ENCODE measurements around the gene ALDH8A1.

ALDH8A1 gene

GRCh38 chr6:134959603-134960002, 9.7 kb upstream of the ALDH8A1 start:
- H3K27me3 ChIP-seq (replicated peaks) = no peaks in the 10 kb centered on the region
- no peak for TF ChIP-seq CTCF (IDR thresholded peaks at IDR 0.05; ENCODE audit: low read depth, low read length, missing control alignments)
- no peak for DNase-seq
- H3K4me3 ChIP-seq (ENCODE audit: low read depth, low read length) = no peak overlapping the region
- no peak overlapping the region for H3K27ac ChIP-seq
- in situ Hi-C loops (cut with HindIII; ENCODE audit: low pct_ligation_motif_present, low sequenced_read_pairs) = no loop called here
- H3K36me3 ChIP-seq (replicated peaks) = no peaks in the 10 kb centered on the region

GRCh38 chr6:134956676-134957075, 6.8 kb upstream of the ALDH8A1 start:
- no peak overlapping the region for H3K27ac ChIP-seq
- in situ Hi-C loops (cut with HindIII; ENCODE audit: low pct_ligation_motif_present, low sequenced_read_pairs) = no loop called here
- H3K36me3 ChIP-seq (replicated peaks) = no peaks in the 10 kb centered on the region
- no peak overlapping the region for H3K4me3 ChIP-seq (ENCODE audit: low read depth, low read length)
- DNase-seq = no peak
- H3K27me3 ChIP-seq (replicated peaks) = no peaks in the 10 kb centered on the region
- no peak for TF ChIP-seq CTCF (IDR thresholded peaks at IDR 0.05; ENCODE audit: low read depth, low read length, missing control alignments)

- H3K27ac ChIP-seq = no peak overlapping the region
- in situ Hi-C loops (cut with HindIII; ENCODE audit: low pct_ligation_motif_present, low sequenced_read_pairs) = no loop called here
- no peaks in the 10 kb centered on the region for H3K36me3 ChIP-seq (replicated peaks)
- TF ChIP-seq CTCF (IDR thresholded peaks at IDR 0.05; ENCODE audit: low read depth, low read length, missing control alignments) = no peak
- no peak for DNase-seq
- H3K27me3 ChIP-seq (replicated peaks) = no peaks in the 10 kb centered on the region
- no peak overlapping the region for H3K4me3 ChIP-seq (ENCODE audit: low read depth, low read length)
Observed at GRCh38 chr6:134956032-134956431, 6.1 kb upstream of the ALDH8A1 start.

GRCh38 chr6:134954272-134955000, 4.5 kb upstream of the ALDH8A1 start:
- Histone ChIP-seq H3K27ac (no peak overlapping the region), H3K27me3 (replicated peaks) (no peaks in the 10 kb centered on the region), H3K4me3 (ENCODE audit: low read depth, low read length) (no peak overlapping the region), H3K36me3 (replicated peaks) (no peaks in the 10 kb centered on the region)
- no peak for TF ChIP-seq CTCF (IDR thresholded peaks at IDR 0.05; ENCODE audit: low read depth, low read length, missing control alignments)
- in situ Hi-C loops (cut with HindIII; ENCODE audit: low pct_ligation_motif_present, low sequenced_read_pairs) = no loop called here
- no peak for DNase-seq

GRCh38 chr6:134951494-134952263, 1.8 kb upstream of the ALDH8A1 start:
- no peak for DNase-seq

More at GRCh38 chr6:134951494-134952263, 1.8 kb upstream of the ALDH8A1 start:
- in situ Hi-C loops (cut with HindIII; ENCODE audit: low pct_ligation_motif_present, low sequenced_read_pairs) = no loop called here
- H3K36me3 ChIP-seq (replicated peaks) = no peaks in the 10 kb centered on the region
- no peak for TF ChIP-seq CTCF (IDR thresholded peaks at IDR 0.05; ENCODE audit: low read depth, low read length, missing control alignments)
- H3K27me3 ChIP-seq (replicated peaks) = no peaks in the 10 kb centered on the region
- no peak overlapping the region for H3K4me3 ChIP-seq (ENCODE audit: low read depth, low read length)
- H3K27ac ChIP-seq = no peak overlapping the region
